Measurements from ENCODE around the gene ALMS1. TPM values are rescaled to one million over a fixed set of nuclear protein-coding genes. Genes with fewer than 3 reads are reported as not detected.

The ALMS1 gene
- total and polyA plus RNA-seq, 9 of the 15 experiments (the other 6 are each of a cell fraction or from before 2014, with no cell fraction given), result 1.4 to 26.3 (median 13.6) TPM

- no peak for TF ChIP-seq HBP1 (CRISPR knock-in tag; IDR thresholded peaks at IDR 0.05)
- no peak for TF ChIP-seq CHD1 (IDR thresholded peaks at IDR 0.05; ENCODE audit: low read length)
- TF ChIP-seq ZNF224 (CRISPR knock-in tag; IDR thresholded peaks at IDR 0.05), result no peak
- TF ChIP-seq NONO (IDR thresholded peaks at IDR 0.05; ENCODE audit: low read depth in 2 of 2, low read length in 1 of 2), result no peak
- TF ChIP-seq ARID3B (CRISPR knock-in tag; IDR thresholded peaks at IDR 0.05; ENCODE audit: borderline replicate concordance), result no peak
These were observed 47.8 kb upstream of the ALMS1 start (continued) for GRCh38 chr2:73337828-73338227.

GRCh38 chr2:73339201-73339600 lies 46.4 kb upstream of the ALMS1 start:
- H3K27ac ChIP-seq (ENCODE audit: extremely low read depth, low read depth, low read length), result no peak overlapping the region
- WGBS (ENCODE audit: insufficient coverage, low coverage, missing lambda C conversion rate), result 0% methylated on average over 3 of the region's 3 CpGs
- no peak overlapping the region for H3K4me3 ChIP-seq
- no peaks in the 10 kb centered on the region for H3K9me1 ChIP-seq (ENCODE audit: control insufficient read depth, insufficient read depth, low read length)
- ChIA-PET CTCF (ENCODE audit: low intra/inter-chr PET ratio) (no interaction called here), POLR2A (no interaction called here)
- peaks cover 5 to 7% of the 10 kb centered on the region in 2 experiments; a peak in 1 of 5 replicates for H3K27me3 ChIP-seq (ENCODE audit: control insufficient read depth in 2 of 2, insufficient read depth in 2 of 2, low read length in 2 of 2)
- H3K9me3 ChIP-seq (replicated peaks; ENCODE audit: control insufficient read depth, insufficient read depth, low read depth, low read length), result no peaks in the 10 kb centered on the region
- H3K4me1 ChIP-seq (replicated peaks in 1 of 2; ENCODE audit: control insufficient read depth in 2 of 2, insufficient read depth in 2 of 2, low read length in 2 of 2), result no peaks in the 10 kb centered on the region
- FAIRE-seq (no peak), ATAC-seq (no peak), DNase-seq (ENCODE audit: extremely low read depth in 1 of 4, low spot score in 3 of 4) (no peak)
- in situ Hi-C loops (cut with MboI) (no loop called here), intact Hi-C loops (cut with micrococcal nuclease) (no loop called here)
- no peak overlapping the region for H3K4me2 ChIP-seq (ENCODE audit: insufficient read depth, low read length)
- TF ChIP-seq USF2 (CRISPR knock-in tag; IDR thresholded peaks at IDR 0.05), result peak; percentile 27; the same call in 1 of the 2 replicates
- TF ChIP-seq RAD51 (IDR thresholded peaks at IDR 0.05; ENCODE audit: borderline replicate concordance, low read depth), result no peak
- H3K79me2 ChIP-seq (ENCODE audit: control insufficient read depth, insufficient read depth, low read length), result no peaks in the 10 kb centered on the region
- BruUV-seq (replicated peaks), result no TSS peak
- no peak overlapping the region for H3K9ac ChIP-seq (ENCODE audit: insufficient read depth in 1 of 2, low read depth in 2 of 2, low read length in 2 of 2)
- H2AFZ ChIP-seq (ENCODE audit: low read depth, low read length), result no peak overlapping the region
- no peaks in the 10 kb centered on the region for H4K20me1 ChIP-seq (replicated peaks; ENCODE audit: control insufficient read depth, insufficient read depth, low read length)
- H3K36me3 ChIP-seq (ENCODE audit: control insufficient read depth, insufficient read depth, low read length), result no peaks in the 10 kb centered on the region

Measured in K562 (cell line).